Astrocyte (in vitro differentiated cells and primary cell): Measurements from ENCODE around the gene SSU72. TPM values are rescaled to one million over a fixed set of nuclear protein-coding genes. Genes with fewer than 3 reads are reported as not detected.
"Not testable (repeated sequence)": the region's sequence is repeated elsewhere in the genome, so short reads cannot be mapped to it uniquely, and the experiment has no call there.

ENCODE experiments used
- DNase-seq: peaks from one replicate; pipeline ENCODE4 v3.0.0-alpha.2; 2010; ENCODE audit warnings: low read depth
- FAIRE-seq: peaks from 2 replicates; lab custom pipeline; 2011; peaks lifted over from hg19 to GRCh38; lab: Jason Lieb, UNC
- H2AFZ ChIP-seq: 2 replicates; pipeline ENCODE4 v1.6.0; 2012; ENCODE audit warnings: low read depth, low read length, inconsistent platforms
- H3K27ac ChIP-seq: 2 replicates; pipeline ENCODE4 v1.5.1; 2011; ENCODE audit warnings: low read depth, low read length, inconsistent platforms
- H3K27me3 ChIP-seq: 2 replicates; pipeline ENCODE4 v1.6.0; 2011; ENCODE audit warnings: low read length, inconsistent platforms; ENCODE audit not compliant: insufficient read depth
- H3K36me3 ChIP-seq: 2 replicates; pipeline ENCODE4 v1.5.1; 2011; ENCODE audit warnings: low read length, inconsistent platforms; ENCODE audit not compliant: insufficient read depth
- H3K4me1 ChIP-seq: 2 replicates; pipeline ENCODE4 v1.5.1; 2011; ENCODE audit warnings: low read length, inconsistent platforms; ENCODE audit not compliant: insufficient read depth
- H3K4me2 ChIP-seq: 2 replicates; pipeline ENCODE4 v1.6.0; 2012; ENCODE audit warnings: low read length, inconsistent platforms
- H3K4me3 ChIP-seq: 2 replicates; pipeline ENCODE4 v1.5.1; 2011; ENCODE audit warnings: low read depth, mild to moderate bottlenecking, low read length, inconsistent platforms; ENCODE audit not compliant: insufficient read depth
- H3K79me2 ChIP-seq: 2 replicates; pipeline ENCODE4 v1.6.0; 2012; ENCODE audit warnings: mild to moderate bottlenecking, low read length, inconsistent platforms; ENCODE audit not compliant: insufficient read depth
- H3K9ac ChIP-seq: 2 replicates; pipeline ENCODE4 v1.6.0; 2012; ENCODE audit warnings: mild to moderate bottlenecking, low read length, inconsistent platforms
- H3K9me3 ChIP-seq: 2 replicates; pipeline ENCODE4 v1.5.1; 2012; ENCODE audit warnings: low read depth, mild to moderate bottlenecking, low read length, inconsistent platforms; ENCODE audit not compliant: insufficient read depth
- H4K20me1 ChIP-seq: 2 replicates; pipeline ENCODE4 v1.6.0; 2012; ENCODE audit warnings: low read length, inconsistent platforms; ENCODE audit not compliant: insufficient read depth
- H3K27ac Mint-ChIP-seq: one replicate; pipeline ENCODE4 v1.8.0; 2021; ENCODE audit warnings: mild to moderate bottlenecking, mixed read lengths; ENCODE audit not compliant: unreplicated experiment
- H3K27me3 Mint-ChIP-seq: one replicate; pipeline ENCODE4 v1.8.0; 2021; ENCODE audit warnings: low read depth, mixed read lengths; ENCODE audit not compliant: unreplicated experiment
- H3K36me3 Mint-ChIP-seq: one replicate; pipeline ENCODE4 v1.8.0; 2021; ENCODE audit warnings: low read depth, mixed read lengths; ENCODE audit not compliant: unreplicated experiment
- H3K4me1 Mint-ChIP-seq: one replicate; pipeline ENCODE4 v1.8.0; 2021; ENCODE audit warnings: low read depth, mixed read lengths; ENCODE audit not compliant: unreplicated experiment
- H3K4me3 Mint-ChIP-seq: one replicate; pipeline ENCODE4 v1.8.0; 2021; ENCODE audit warnings: mild to moderate bottlenecking, moderate library complexity, mixed read lengths; ENCODE audit not compliant: unreplicated experiment
- H3K9me3 Mint-ChIP-seq: one replicate; pipeline ENCODE4 v1.8.0; 2021; ENCODE audit warnings: mild to moderate bottlenecking, mixed read lengths; ENCODE audit not compliant: unreplicated experiment
- CTCF ChIP-seq: IDR thresholded peaks from 2 replicates; pipeline ENCODE4 v1.5.1; 2011; ENCODE audit warnings: low read depth, mild to moderate bottlenecking, inconsistent platforms, low read length, moderate library complexity; ENCODE audit not compliant: insufficient read depth
- EZH2 ChIP-seq: IDR thresholded peaks from 2 replicates; pipeline ENCODE4 v1.6.1; 2012; ENCODE audit warnings: mild to moderate bottlenecking, low read length, inconsistent platforms; ENCODE audit not compliant: insufficient read depth
- total RNA-seq: library from RNA; stranded (reverse); gene quantifications from 2 replicates; pipeline ENCODE4 v1.2.1, GENCODE V29; 2021

SSU72 gene
- total RNA-seq, 1 donor from 2014 or later: 145 TPM

- H3K4me1 ChIP-seq, DNase-seq, FAIRE-seq, H3K27ac Mint-ChIP-seq, H2AFZ ChIP-seq, H3K4me1 Mint-ChIP-seq, H3K27me3 ChIP-seq, H3K4me3 ChIP-seq, H3K4me2 ChIP-seq, H3K27me3 Mint-ChIP-seq, H3K9me3 Mint-ChIP-seq, H3K27ac ChIP-seq, H3K4me3 Mint-ChIP-seq, H3K36me3 ChIP-seq, H3K9me3 ChIP-seq, H3K9ac ChIP-seq, H3K36me3 Mint-ChIP-seq: not testable (repeated sequence)
- peaks cover 28% of the 10 kb centered on the region for H3K79me2 ChIP-seq
- H4K20me1 ChIP-seq: peaks cover 14% of the 10 kb centered on the region
Measured at GRCh38 chr1:1518621-1519007, 56.0 kb downstream of the SSU72 start.

DNA sequence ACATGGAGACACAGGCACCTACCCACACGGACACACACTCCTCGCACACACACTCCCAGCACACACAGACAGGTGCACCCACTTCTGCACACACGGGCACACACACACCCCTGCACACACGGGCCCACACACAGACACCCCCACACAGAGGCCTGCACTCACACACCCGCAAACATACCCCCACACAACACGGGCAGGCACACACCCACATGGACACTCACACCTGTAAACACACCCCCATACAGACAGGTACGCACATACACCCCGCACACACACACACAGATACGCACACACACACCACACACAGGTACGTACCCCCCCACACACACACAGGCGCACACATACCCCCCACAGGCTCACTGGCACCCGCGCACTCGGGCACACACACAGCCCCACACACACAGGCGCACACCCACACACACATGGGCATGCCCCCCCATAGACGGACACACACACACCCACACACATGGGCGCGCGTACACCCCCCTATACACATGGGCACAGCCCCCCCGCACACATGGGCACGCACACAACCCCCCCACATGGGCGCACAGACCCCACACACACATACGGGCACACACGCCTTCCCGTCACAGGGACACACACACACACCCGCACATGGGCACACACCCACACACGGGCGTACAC, 56.6 kb downstream of the SSU72 start:
- TF ChIP-seq EZH2 (no peak), CTCF (no peak)
- H3K27me3 Mint-ChIP-seq: no peaks in the 10 kb centered on the region
- Histone ChIP-seq H2AFZ (no peak overlapping the region), H3K36me3 (peaks cover 2% of the 10 kb centered on the region), H3K9me3 (no peaks in the 10 kb centered on the region), H3K4me2 (no peak overlapping the region), H3K9ac (no peak overlapping the region), H3K27me3 (no peaks in the 10 kb centered on the region), H3K4me1 (no peaks in the 10 kb centered on the region), H3K27ac (no peak overlapping the region), H3K4me3 (no peak overlapping the region), H4K20me1 (peaks cover 14% of the 10 kb centered on the region), H3K79me2 (peaks cover 31% of the 10 kb centered on the region)
- H3K4me1 Mint-ChIP-seq: peaks cover 4% of the 10 kb centered on the region
- peaks cover 8% of the 10 kb centered on the region for H3K36me3 Mint-ChIP-seq
- H3K4me3 Mint-ChIP-seq: no peak overlapping the region
- no peaks in the 10 kb centered on the region for H3K9me3 Mint-ChIP-seq
- H3K27ac Mint-ChIP-seq: peak overlapping the region; percentile 26
- no peak for DNase-seq
- no peak for FAIRE-seq

DNA sequence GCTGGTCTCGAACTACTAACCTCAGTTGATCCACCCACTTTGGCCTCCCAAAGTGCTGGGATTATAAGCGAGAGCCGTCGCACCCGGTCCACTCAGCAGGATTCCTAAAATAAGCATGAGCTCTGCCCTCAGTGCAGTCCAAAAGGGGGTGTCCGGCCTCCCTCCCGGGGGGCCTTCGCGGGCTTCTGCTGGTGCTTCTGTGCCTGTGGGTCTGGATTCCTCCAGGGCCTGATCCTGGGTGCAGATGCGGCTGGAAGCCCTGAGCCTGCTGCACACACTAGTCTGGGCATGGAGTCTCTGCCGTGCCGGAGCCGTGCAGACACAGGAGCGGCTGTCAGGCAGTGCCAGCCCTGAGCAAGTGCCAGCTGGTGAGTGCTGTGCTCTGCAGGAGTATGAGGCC, 57.7 kb downstream of the SSU72 start:
- Histone ChIP-seq H3K79me2 (peaks cover 34% of the 10 kb centered on the region), H4K20me1 (peaks cover 14% of the 10 kb centered on the region)
- H3K27ac Mint-ChIP-seq, H2AFZ ChIP-seq, H3K36me3 Mint-ChIP-seq, H3K4me3 ChIP-seq, FAIRE-seq, H3K9me3 Mint-ChIP-seq, H3K4me2 ChIP-seq, H3K9me3 ChIP-seq, H3K27me3 ChIP-seq, H3K36me3 ChIP-seq, H3K4me1 Mint-ChIP-seq, H3K9ac ChIP-seq, H3K27me3 Mint-ChIP-seq, H3K27ac ChIP-seq, DNase-seq, H3K4me3 Mint-ChIP-seq, H3K4me1 ChIP-seq: not testable (repeated sequence)

DNA sequence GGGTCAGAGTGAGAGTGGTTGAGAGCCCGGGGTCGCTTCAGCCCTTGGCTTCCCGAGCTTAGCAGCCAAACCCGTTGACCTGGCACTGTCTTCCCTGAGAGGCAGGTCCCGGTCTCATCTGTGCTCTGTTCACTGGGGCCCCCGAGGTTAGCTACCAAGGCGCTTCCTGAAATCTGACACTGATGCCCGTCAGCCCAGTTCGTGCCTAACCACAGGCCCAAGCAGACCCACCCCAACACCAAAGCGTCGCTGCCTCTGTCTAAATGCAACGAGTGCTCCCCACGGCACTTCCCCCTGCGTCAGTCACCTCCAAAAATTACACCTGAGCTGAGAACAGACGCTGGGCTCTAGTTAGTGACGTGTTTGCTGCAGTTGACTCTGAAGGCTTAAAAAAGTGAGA, 60.3 kb downstream of the SSU72 start:
- not testable (repeated sequence) for H3K4me1 Mint-ChIP-seq, FAIRE-seq, H3K4me3 ChIP-seq, H3K9me3 ChIP-seq, H3K27me3 Mint-ChIP-seq, H3K27ac ChIP-seq, H3K4me2 ChIP-seq, H3K4me1 ChIP-seq, H3K36me3 ChIP-seq, H3K27ac Mint-ChIP-seq, H4K20me1 ChIP-seq, DNase-seq, H3K9me3 Mint-ChIP-seq, H3K27me3 ChIP-seq, H3K9ac ChIP-seq, H3K36me3 Mint-ChIP-seq, H2AFZ ChIP-seq
- H3K4me3 Mint-ChIP-seq: peak overlapping the region; percentile 57
- peaks cover 31% of the 10 kb centered on the region for H3K79me2 ChIP-seq

GRCh38 chr1:1513675-1514074, 61.0 kb downstream of the SSU72 start:
- H3K9me3 Mint-ChIP-seq, H3K27ac ChIP-seq, H3K4me1 ChIP-seq, H3K36me3 ChIP-seq, H3K4me1 Mint-ChIP-seq, H3K9ac ChIP-seq, H3K4me3 ChIP-seq, H3K9me3 ChIP-seq, H2AFZ ChIP-seq, H3K36me3 Mint-ChIP-seq, H3K27me3 ChIP-seq, H3K27me3 Mint-ChIP-seq, FAIRE-seq, H4K20me1 ChIP-seq, DNase-seq: not testable (repeated sequence)
- H3K27ac Mint-ChIP-seq: peak overlapping the region; percentile 38
- Histone ChIP-seq H3K79me2 (peaks cover 31% of the 10 kb centered on the region), H3K4me2 (peak overlapping the region; percentile 66)
- peak overlapping the region; percentile 84 for H3K4me3 Mint-ChIP-seq
